22Rv1 (cell line): Measurements from ENCODE around the gene DMAC2L.

Experiments
- ZFX ChIP-seq: fragments of 450-650 bp; IDR thresholded peaks from 2 replicates; pipeline ENCODE4 v1.6.1; 2017; ENCODE audit warnings: antibody characterized with exemption, borderline replicate concordance
- TF ChIP-seq, protein P1 (sequence below): fragments of 450-650 bp; IDR thresholded peaks from 2 replicates; pipeline ENCODE4 v1.5.1; 2017; ENCODE audit warnings: mild to moderate bottlenecking

DNA sequence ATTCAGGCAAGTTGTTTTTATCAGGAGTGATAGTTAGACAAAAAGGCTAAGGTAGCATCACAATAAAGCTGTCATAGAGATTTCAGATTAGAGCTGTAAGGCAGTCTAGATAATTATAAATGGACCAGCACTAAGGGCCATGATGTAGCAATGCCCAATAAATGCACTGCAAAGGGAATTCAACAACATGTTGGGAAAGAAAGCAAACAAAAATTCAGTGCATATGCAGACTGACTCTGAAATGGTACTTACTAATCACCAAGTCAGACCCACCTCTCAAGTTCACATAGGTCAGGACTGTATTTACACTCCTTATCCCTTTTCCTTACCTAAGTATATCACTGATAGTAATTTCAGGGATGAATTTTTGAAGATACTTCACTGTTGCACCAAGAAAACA lies 47.1 kb upstream of the DMAC2L start:
- TF ChIP-seq, protein P1, sequence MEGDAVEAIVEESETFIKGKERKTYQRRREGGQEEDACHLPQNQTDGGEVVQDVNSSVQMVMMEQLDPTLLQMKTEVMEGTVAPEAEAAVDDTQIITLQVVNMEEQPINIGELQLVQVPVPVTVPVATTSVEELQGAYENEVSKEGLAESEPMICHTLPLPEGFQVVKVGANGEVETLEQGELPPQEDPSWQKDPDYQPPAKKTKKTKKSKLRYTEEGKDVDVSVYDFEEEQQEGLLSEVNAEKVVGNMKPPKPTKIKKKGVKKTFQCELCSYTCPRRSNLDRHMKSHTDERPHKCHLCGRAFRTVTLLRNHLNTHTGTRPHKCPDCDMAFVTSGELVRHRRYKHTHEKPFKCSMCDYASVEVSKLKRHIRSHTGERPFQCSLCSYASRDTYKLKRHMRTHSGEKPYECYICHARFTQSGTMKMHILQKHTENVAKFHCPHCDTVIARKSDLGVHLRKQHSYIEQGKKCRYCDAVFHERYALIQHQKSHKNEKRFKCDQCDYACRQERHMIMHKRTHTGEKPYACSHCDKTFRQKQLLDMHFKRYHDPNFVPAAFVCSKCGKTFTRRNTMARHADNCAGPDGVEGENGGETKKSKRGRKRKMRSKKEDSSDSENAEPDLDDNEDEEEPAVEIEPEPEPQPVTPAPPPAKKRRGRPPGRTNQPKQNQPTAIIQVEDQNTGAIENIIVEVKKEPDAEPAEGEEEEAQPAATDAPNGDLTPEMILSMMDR, result no peak
- no peak for TF ChIP-seq ZFX
